Activated naive CD8-positive, alpha-beta T cell treated with anti-CD3 and anti-CD28 coated beads for 36 hours (primary cell): ENCODE data around the gene PNMA8A. TPM values are rescaled to one million over a fixed set of nuclear protein-coding genes. Genes with fewer than 3 reads are reported as not detected.
A peak's percentile ranks its signal among the peaks of the same experiment; 100 is the strongest.
"Not testable (repeated sequence)": the region's sequence is repeated elsewhere in the genome, so short reads cannot be mapped to it uniquely, and the experiment has no call there.

Experiments
- DNase-seq: peaks from one replicate; pipeline ENCODE4 v3.0.0; 2021
- H3K27ac Mint-ChIP-seq: one replicate; pipeline ENCODE4 v1.8.0; 2022; ENCODE audit warnings: mild to moderate bottlenecking, moderate library complexity, mixed read lengths
- H3K27me3 Mint-ChIP-seq: one replicate; pipeline ENCODE4 v1.8.0; 2022; ENCODE audit warnings: mild to moderate bottlenecking, mixed read lengths
- H3K36me3 Mint-ChIP-seq: one replicate; pipeline ENCODE4 v1.8.0; 2021; ENCODE audit warnings: mild to moderate bottlenecking, mixed read lengths
- H3K4me1 Mint-ChIP-seq: one replicate; pipeline ENCODE4 v1.8.0; 2021; ENCODE audit warnings: mixed read lengths
- H3K4me3 Mint-ChIP-seq: one replicate; pipeline ENCODE4 v1.8.0; 2022; ENCODE audit warnings: mild to moderate bottlenecking, moderate library complexity, mixed read lengths
- H3K9me3 Mint-ChIP-seq: one replicate; pipeline ENCODE4 v1.8.0; 2022; ENCODE audit warnings: mixed read lengths
- total RNA-seq, 2 experiments: library from RNA; stranded (reverse); gene quantifications; one replicate each; pipeline ENCODE4 v1.2.3, GENCODE V29; 2021

Gene PNMA8A, protein sequence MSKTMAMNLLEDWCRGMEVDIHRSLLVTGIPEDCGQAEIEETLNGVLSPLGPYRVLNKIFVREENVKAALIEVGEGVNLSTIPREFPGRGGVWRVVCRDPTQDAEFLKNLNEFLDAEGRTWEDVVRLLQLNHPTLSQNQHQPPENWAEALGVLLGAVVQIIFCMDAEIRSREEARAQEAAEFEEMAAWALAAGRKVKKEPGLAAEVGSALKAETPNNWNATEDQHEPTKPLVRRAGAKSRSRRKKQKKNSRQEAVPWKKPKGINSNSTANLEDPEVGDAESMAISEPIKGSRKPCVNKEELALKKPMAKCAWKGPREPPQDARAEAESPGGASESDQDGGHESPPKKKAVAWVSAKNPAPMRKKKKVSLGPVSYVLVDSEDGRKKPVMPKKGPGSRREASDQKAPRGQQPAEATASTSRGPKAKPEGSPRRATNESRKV
- 1 to 10 TPM; 6.0 to 6.3 TPM for total RNA-seq

GRCh38 chr19:46471116-46471733, at the start of gene PNMA8A:
TSS of gene PNMA8A (minus strand) at chr19:46471563. CDS start at chr19:46471035, 528 bp downstream.
- Mint-ChIP-seq H3K4me3 (peak within 1 kb of the TSS; percentile 69), H3K27me3 (peaks cover 51% of the 10 kb centered on the region)
- peak; percentile 74 for DNase-seq

DNA sequence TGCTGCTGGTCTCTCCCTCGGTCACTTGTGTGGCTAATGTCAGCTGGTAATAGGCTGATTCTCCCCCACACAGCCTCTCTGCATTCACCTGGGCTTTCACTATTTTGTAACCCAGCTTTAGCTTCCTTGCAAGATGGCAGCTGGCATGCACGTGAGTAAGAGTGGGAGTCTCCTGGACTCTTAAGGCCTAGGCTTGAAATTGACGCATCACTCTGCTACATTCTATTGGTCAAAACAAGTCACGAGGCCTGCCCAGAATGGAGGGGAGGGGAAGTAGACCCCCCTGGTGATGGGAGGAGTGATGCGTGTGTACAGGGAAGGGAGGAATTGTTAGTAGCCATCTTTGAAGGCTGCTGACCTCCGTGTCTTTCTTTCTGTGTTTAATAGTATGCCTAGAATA, 49.3 kb upstream of the PNMA8A start:
- H3K27me3 Mint-ChIP-seq = no peaks in the 10 kb centered on the region
- no peak for DNase-seq
- peaks cover 38% of the 10 kb centered on the region for H3K36me3 Mint-ChIP-seq
- H3K4me1 Mint-ChIP-seq = peaks cover 53% of the 10 kb centered on the region
- H3K9me3 Mint-ChIP-seq = peaks cover 26% of the 10 kb centered on the region
- H3K4me3 Mint-ChIP-seq = no peak overlapping the region
- peak overlapping the region; percentile 77 for H3K27ac Mint-ChIP-seq

More at GRCh38 chr19:46471116-46471733, at the start of gene PNMA8A:
- no peak within 1 kb of the TSS for H3K27ac Mint-ChIP-seq
- H3K4me1 Mint-ChIP-seq = peaks cover 3% of the 10 kb centered on the region
- H3K36me3 Mint-ChIP-seq = no peaks in the 10 kb centered on the region
- no peaks in the 10 kb centered on the region for H3K9me3 Mint-ChIP-seq

DNA sequence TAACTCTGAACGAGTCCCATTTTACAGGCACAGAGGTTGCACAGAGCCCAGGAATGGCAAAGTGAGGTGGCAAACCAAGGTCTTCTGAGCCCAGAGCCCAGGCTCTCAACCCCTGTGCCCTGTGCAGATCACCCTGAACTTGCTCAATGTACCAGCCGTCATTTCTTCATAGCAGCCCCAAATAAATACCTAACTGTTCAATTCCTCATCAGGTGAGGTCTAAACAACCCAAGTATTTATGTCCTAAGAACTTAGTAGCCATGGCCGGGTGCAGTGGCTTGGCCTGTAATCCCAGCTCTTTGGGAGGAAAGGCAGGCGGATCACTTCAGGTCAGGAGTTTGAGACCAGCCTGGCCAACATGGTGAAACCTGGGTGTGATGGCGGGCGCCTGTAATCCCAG, 46.1 kb upstream of the PNMA8A start:
- no peak for DNase-seq
- Mint-ChIP-seq H3K27me3 (peaks cover 9% of the 10 kb centered on the region), H3K4me3 (no peak overlapping the region), H3K4me1 (peaks cover 32% of the 10 kb centered on the region), H3K9me3 (peaks cover 7% of the 10 kb centered on the region), H3K36me3 (peaks cover 10% of the 10 kb centered on the region), H3K27ac (peak overlapping the region; percentile 59)

DNA sequence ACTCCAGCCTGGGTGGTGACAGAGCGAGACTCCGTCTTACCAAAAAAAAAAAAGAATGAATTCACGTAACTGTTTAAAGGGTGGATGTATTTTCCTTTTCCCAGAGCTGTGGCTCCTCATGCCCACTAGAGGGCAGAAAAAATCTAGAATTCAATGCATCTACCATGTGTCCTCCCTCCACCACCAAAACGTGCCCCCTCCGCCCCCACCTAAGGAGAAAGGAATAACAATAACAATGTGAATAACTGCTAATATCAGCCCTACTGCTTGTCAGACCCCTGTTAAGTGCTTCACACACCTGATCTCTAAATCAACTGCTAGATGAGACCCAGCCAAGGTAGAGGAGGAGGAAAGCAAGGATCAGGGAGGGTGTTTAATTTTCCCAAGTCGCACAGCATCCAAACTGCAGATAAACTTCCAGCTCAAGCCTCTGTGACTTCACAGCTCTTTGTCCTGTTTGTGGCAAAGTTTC, 44.6 kb upstream of the PNMA8A start:
- peaks cover 2% of the 10 kb centered on the region for H3K9me3 Mint-ChIP-seq
- peak overlapping the region; percentile 40 for H3K27ac Mint-ChIP-seq
- no peak overlapping the region for H3K4me3 Mint-ChIP-seq
- H3K36me3 Mint-ChIP-seq = no peaks in the 10 kb centered on the region
- peaks cover 12% of the 10 kb centered on the region for H3K27me3 Mint-ChIP-seq
- peak; percentile 28 for DNase-seq
- H3K4me1 Mint-ChIP-seq = peaks cover 26% of the 10 kb centered on the region

DNA sequence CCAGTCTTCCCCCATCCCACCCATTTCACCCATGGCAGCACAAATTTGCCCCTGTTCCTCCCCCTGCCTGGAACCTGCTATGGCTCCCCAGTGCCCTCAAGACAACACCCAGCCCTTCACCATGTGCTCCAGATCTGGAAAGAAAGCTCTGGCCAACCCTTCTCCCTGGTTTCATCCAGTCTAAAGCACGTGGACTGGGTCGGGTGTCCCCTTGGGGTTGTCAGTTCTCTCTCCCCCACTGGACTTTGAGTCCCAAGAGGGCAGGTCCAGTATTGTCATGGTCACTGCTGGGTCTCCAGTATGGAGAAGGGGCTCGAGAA, 43.9 kb upstream of the PNMA8A start:
- Mint-ChIP-seq H3K4me1 (peaks cover 20% of the 10 kb centered on the region), H3K27ac (no peak overlapping the region), H3K27me3 (peaks cover 13% of the 10 kb centered on the region), H3K9me3 (peaks cover 3% of the 10 kb centered on the region), H3K36me3 (no peaks in the 10 kb centered on the region), H3K4me3 (no peak overlapping the region)
- DNase-seq = no peak

DNA sequence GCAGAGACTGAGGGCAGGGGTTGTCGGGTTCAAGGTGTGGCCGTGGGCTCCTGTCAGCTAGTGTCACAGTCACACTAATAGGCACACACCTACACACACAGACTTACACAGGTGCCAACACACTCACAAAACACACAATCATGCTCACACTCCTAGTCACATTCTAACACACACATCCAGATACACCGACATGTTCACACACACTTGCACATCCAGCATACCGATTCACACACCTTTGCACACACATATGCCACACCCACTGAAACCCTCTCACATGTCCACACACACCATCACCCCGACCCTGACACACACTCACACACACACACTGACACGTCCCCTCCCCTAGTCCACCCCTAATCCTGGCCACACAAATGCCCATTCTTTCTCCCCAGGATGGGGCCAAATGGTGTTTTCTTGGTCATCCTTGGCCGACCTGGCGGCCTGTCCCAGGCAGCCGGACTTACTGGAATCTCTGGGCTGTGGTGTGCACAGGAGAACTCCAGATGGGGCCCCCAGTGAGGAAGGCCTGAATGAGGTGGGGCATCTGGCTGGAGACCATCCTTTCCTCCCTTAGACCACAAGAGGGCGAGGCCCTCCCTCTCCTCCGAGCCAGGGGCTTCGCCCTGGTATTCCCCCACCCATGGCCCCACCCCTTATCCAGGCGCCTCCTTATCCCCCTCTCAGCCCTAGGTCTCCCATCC, 43.4 kb upstream of the PNMA8A start:
- H3K27me3 Mint-ChIP-seq = peaks cover 13% of the 10 kb centered on the region
- peaks cover 17% of the 10 kb centered on the region for H3K4me1 Mint-ChIP-seq
- no peaks in the 10 kb centered on the region for H3K36me3 Mint-ChIP-seq
- H3K4me3 Mint-ChIP-seq = no peak overlapping the region
- H3K27ac Mint-ChIP-seq = no peak overlapping the region
- DNase-seq = no peak
- H3K9me3 Mint-ChIP-seq = peaks cover 3% of the 10 kb centered on the region

DNA sequence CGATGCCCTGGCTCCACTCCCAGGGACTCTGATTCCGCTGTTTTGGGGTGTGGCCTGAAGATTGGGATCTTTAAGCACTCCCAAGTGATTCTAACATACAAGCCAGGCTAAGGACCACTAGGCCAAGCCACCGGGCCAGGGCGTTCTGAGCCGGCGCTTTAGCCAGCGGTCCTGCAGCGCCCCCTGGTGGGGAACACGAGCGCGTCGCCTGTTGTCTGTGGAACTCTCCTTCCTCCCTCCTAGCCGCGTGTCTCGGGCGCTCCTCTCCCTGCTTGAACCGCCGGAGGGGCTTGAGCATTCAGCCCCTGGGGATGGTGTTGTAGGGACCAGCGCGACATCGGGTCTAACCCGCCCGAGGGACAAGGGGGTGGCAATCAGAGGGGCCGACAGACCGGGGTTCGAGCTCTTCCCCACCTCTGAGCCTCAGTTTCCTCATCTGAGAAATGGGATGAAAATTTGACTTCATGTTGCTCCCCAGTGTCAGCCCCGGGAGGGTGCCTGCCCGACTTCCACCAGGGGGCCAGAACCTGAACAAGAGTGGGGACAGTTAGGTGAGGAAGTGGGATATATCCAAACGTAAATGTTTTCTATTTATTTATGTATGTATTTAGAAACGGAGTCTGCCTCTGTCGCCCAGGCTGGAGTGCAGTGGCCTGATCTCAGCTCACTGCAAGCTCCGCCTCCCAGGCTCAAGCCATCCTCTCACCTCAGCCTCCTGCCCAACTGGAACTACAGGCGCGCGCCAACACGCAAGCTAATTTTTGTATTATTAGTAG, 42.3 kb upstream of the PNMA8A start:
- no peak overlapping the region for H3K27ac Mint-ChIP-seq
- no peak overlapping the region for H3K4me3 Mint-ChIP-seq
- peak; percentile 81 for DNase-seq
- H3K9me3 Mint-ChIP-seq = peaks cover 3% of the 10 kb centered on the region
- H3K27me3 Mint-ChIP-seq = peaks cover 16% of the 10 kb centered on the region
- H3K4me1 Mint-ChIP-seq = peaks cover 9% of the 10 kb centered on the region
- no peaks in the 10 kb centered on the region for H3K36me3 Mint-ChIP-seq

- Mint-ChIP-seq H3K27me3 (peaks cover 32% of the 10 kb centered on the region), H3K36me3 (no peaks in the 10 kb centered on the region), H3K27ac (no peak overlapping the region), H3K9me3 (peaks cover 3% of the 10 kb centered on the region), H3K4me1 (peaks cover 6% of the 10 kb centered on the region), H3K4me3 (no peak overlapping the region)
- DNase-seq = no peak
Observed at GRCh38 chr19:46511237-46511636, 39.9 kb upstream of the PNMA8A start.

DNA sequence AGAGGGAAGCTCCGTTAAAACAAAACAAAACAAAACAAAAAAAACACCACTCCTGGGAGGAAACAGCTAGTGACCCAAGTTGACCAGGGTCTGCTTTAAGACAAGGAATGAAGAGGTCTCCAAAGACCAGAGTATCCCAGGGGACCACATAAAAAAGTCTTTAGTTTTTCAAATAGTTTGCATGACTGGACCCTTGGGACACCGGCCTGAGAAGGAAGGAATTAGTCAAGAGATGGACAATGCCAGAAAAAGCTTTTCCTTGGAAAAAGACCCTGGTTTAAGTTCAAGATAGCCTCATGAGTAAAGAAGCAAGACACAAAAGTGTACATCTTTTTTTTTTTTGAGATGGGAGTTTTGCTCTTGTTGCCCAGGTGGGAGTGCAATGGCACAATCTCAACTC, 36.8 kb upstream of the PNMA8A start:
- no peaks in the 10 kb centered on the region for H3K4me1 Mint-ChIP-seq
- H3K9me3 Mint-ChIP-seq = peaks cover 3% of the 10 kb centered on the region
- H3K27ac Mint-ChIP-seq = no peak overlapping the region
- H3K27me3 Mint-ChIP-seq = peaks cover 24% of the 10 kb centered on the region
- no peak overlapping the region for H3K4me3 Mint-ChIP-seq
- DNase-seq = no peak
- no peaks in the 10 kb centered on the region for H3K36me3 Mint-ChIP-seq

DNA sequence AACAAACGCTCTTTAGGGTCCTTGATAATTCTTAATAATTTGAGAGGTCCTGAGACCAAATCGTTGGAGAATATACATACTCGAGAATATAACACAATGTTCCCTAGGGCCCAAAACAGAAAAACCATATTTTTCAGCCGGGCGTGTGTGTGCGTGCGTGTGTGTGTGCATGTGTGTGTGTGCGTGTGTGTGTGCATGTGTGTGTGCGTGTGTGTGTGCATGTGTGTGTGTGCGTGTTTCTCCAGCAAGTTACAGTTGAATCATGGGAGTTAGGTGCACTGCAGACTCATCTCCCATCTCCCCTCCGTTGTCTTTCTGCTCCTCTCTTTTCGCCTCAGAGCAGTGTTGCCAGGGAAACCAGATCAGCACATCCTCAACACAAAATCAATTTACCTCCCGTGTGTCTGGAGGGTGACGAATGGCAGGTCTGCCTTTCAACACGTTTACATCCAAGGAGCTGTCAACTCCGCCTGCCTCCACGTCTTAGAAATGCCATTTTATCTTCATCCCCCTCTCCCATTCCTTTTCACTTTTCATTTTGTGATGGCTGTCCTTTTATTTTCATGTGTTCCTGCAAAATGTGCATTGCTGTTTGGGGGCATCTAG, 32.6 kb upstream of the PNMA8A start:
- no peak for DNase-seq
- Mint-ChIP-seq H3K4me1 (no peaks in the 10 kb centered on the region), H3K27me3 (peaks cover 39% of the 10 kb centered on the region), H3K36me3 (no peaks in the 10 kb centered on the region), H3K9me3 (no peaks in the 10 kb centered on the region), H3K27ac (no peak overlapping the region), H3K4me3 (no peak overlapping the region)

DNA sequence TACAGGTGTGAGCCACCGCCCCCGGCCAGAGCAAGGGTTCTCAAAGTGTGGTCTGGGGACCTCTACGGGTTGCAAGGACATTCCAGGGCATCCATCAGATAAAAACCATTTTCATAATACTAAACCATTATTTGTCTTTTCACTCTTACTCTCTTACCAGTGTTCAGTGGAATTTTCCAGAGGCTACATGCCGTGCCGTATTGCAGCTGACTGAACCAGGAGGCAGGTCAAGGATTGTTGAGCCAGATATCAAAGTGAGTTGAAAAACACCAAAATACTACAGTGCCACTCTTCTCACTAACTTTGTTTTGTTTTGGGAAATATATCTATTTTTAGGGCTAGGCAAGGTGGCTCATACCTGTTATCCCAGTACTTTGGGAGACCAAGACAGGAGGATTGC, 31.5 kb upstream of the PNMA8A start:
- Mint-ChIP-seq H3K36me3 (no peaks in the 10 kb centered on the region), H3K9me3 (no peaks in the 10 kb centered on the region), H3K4me3 (no peak overlapping the region), H3K27ac (no peak overlapping the region), H3K4me1 (no peaks in the 10 kb centered on the region), H3K27me3 (peaks cover 36% of the 10 kb centered on the region)
- no peak for DNase-seq

DNA sequence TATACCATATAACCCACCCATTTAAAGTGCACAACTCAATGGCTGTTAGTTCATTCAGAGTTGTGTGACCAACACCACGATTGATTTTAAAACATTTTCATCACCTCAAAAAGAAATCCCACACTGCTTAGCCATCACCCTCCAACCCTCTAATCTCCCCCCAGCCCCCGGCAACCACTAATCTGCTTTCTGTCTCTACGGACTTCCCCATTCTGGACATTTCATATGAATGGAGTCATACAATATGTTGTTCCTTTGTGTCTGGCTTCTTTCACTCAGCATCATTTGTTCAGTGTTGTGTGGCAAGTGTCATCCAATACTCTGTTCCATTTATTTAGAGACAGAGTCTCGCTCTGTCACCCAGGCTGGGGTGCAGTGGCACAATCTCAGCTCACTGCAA, 28.3 kb upstream of the PNMA8A start:
- Mint-ChIP-seq H3K36me3 (no peaks in the 10 kb centered on the region), H3K4me1 (peaks cover 1% of the 10 kb centered on the region), H3K27me3 (peaks cover 28% of the 10 kb centered on the region), H3K9me3 (no peaks in the 10 kb centered on the region), H3K4me3 (no peak overlapping the region), H3K27ac (no peak overlapping the region)
- DNase-seq = no peak

DNA sequence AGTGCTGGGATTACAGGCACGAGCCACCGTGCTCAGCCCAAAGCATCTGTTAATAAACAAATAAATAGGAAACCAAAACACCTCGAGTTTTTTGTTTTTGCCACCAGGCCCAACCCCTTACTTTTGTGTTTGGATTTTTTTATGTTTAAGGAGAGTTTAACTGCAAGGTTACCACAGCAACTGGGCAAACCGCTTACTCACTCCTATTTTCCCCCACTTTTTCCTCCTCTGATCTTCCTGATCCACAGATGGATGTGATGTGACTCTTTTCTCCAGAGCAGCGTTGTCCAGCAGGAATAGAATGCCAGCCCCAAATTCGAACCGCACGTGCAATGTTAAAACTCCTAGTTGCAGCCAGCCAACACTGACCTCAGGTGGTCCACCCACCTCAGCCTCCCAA, 26.4 kb upstream of the PNMA8A start:
- peaks cover 45% of the 10 kb centered on the region for H3K27me3 Mint-ChIP-seq

GRCh38 chr19:46496886-46497285, 25.5 kb upstream of the PNMA8A start:
- not testable (repeated sequence) for H3K4me3 Mint-ChIP-seq, H3K36me3 Mint-ChIP-seq, DNase-seq, H3K4me1 Mint-ChIP-seq, H3K9me3 Mint-ChIP-seq, H3K27ac Mint-ChIP-seq
- H3K27me3 Mint-ChIP-seq = peaks cover 53% of the 10 kb centered on the region

More for the DNA sequence above, 26.4 kb upstream of the PNMA8A start:
- peaks cover 8% of the 10 kb centered on the region for H3K4me1 Mint-ChIP-seq
- no peaks in the 10 kb centered on the region for H3K9me3 Mint-ChIP-seq
- H3K4me3 Mint-ChIP-seq = no peak overlapping the region
- no peak for DNase-seq
- H3K36me3 Mint-ChIP-seq = no peaks in the 10 kb centered on the region
- no peak overlapping the region for H3K27ac Mint-ChIP-seq
